Loucy (cell line): ENCODE data around the gene C1orf35.

ENCODE experiments used
- EZH2phosphoT487 ChIP-seq: fragments of 200-600 bp; IDR thresholded peaks from 2 replicates; pipeline ENCODE4 v1.6.1; 2018; ENCODE audit warnings: antibody characterized with exemption, mild to moderate bottlenecking, moderate library complexity, borderline replicate concordance
- TF ChIP-seq, protein P1 (sequence below): fragments of 200-600 bp; sonication (generic); conservative IDR thresholded peaks from 2 replicates; pipeline ENCODE4 v1.5.1; 2014; ENCODE audit warnings: mild to moderate bottlenecking, antibody characterized with exemption, low read length

DNA sequence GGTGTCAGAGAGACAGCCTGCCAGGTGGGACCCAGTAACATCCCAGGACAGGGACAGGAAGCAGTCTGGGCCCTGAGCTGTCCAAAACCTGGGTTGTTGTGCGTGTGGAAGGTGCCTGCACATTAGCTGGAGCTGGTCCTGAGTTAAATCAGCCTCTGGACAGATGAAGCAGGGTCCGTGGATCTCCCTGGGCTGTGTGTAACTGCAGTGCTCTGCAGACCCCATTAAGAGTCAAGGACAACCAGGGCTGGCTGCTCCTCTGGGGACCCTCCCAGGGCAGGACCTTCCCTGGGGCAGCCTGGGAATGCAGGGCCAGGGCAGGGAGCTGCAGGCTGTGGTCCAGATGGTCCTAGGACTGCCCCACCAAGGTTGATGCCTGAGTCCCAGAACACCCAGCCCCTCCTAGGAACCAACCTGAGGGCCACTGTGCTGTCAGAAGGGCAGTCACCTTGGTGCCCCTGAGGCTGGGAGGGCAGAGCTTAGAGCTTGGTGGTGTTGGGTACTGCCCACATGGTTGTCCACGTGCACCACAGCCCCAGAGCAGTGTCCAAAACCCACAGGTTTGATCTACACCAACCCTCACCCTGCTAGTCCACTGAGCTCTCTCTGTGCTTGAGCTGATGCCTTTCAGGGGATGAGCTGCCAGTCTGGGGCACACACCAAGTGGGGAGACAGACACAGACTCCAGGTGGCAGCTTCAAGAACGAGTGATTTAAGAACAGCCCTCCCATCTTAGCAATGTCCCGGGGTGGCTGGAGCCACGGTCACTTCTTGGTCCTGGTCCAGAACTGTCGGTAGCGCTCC is 3.1 kb upstream of the C1orf35 start:
- TF ChIP-seq, protein P1, sequence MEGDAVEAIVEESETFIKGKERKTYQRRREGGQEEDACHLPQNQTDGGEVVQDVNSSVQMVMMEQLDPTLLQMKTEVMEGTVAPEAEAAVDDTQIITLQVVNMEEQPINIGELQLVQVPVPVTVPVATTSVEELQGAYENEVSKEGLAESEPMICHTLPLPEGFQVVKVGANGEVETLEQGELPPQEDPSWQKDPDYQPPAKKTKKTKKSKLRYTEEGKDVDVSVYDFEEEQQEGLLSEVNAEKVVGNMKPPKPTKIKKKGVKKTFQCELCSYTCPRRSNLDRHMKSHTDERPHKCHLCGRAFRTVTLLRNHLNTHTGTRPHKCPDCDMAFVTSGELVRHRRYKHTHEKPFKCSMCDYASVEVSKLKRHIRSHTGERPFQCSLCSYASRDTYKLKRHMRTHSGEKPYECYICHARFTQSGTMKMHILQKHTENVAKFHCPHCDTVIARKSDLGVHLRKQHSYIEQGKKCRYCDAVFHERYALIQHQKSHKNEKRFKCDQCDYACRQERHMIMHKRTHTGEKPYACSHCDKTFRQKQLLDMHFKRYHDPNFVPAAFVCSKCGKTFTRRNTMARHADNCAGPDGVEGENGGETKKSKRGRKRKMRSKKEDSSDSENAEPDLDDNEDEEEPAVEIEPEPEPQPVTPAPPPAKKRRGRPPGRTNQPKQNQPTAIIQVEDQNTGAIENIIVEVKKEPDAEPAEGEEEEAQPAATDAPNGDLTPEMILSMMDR: no peak
- no peak for TF ChIP-seq EZH2phosphoT487
